HG03432 (cell line): Measurements from ENCODE around the gene PRKD2.
"Not testable (repeated sequence)": the region's sequence is repeated elsewhere in the genome, so short reads cannot be mapped to it uniquely, and the experiment has no call there.

Experiments
- ATAC-seq: cut with Tn5 transposase; IDR thresholded peaks from one replicate; pipeline ENCODE4 v1.9.1; 2021; ENCODE audit warnings: mild to moderate bottlenecking, moderate library complexity; ENCODE audit not compliant: unreplicated experiment

Gene PRKD2

GRCh38 chr19:46717034-46717715, at the start of gene PRKD2:
TSS of gene PRKD2 (minus strand) at chr19:46717114. CDS start at chr19:46716370, 744 bp downstream.
- ATAC-seq = peak; percentile 45

GRCh38 chr19:46764817-46765291, 47.9 kb upstream of the PRKD2 start:
- ATAC-seq = no peak

GRCh38 chr19:46762245-46762890, 45.5 kb upstream of the PRKD2 start:
- no peak for ATAC-seq

- no peak for ATAC-seq
Measured at GRCh38 chr19:46761418-46761831, 44.5 kb upstream of the PRKD2 start.

- ATAC-seq = not testable (repeated sequence)
Measured at GRCh38 chr19:46760897-46761296, 44.0 kb upstream of the PRKD2 start.

- no peak for ATAC-seq
Measured at GRCh38 chr19:46760363-46760762, 43.4 kb upstream of the PRKD2 start.

- ATAC-seq = no peak
Measured at GRCh38 chr19:46759817-46760333, 43.0 kb upstream of the PRKD2 start.

GRCh38 chr19:46759206-46759605, 42.3 kb upstream of the PRKD2 start:
- no peak for ATAC-seq

GRCh38 chr19:46756544-46756888, 39.6 kb upstream of the PRKD2 start:
- ATAC-seq = no peak

- no peak for ATAC-seq
Measured at GRCh38 chr19:46755853-46756543, 39.1 kb upstream of the PRKD2 start.

GRCh38 chr19:46755077-46755852, 38.4 kb upstream of the PRKD2 start:
- ATAC-seq = no peak

GRCh38 chr19:46753420-46754155, 36.7 kb upstream of the PRKD2 start:
- no peak for ATAC-seq

GRCh38 chr19:46748325-46749109, 31.6 kb upstream of the PRKD2 start:
- ATAC-seq = no peak

- ATAC-seq = peak; percentile 58
Measured at GRCh38 chr19:46746281-46747057, 29.6 kb upstream of the PRKD2 start, which contains the start of gene STRN4. TSS of gene STRN4 (minus strand) at chr19:46746450. CDS start at chr19:46746430, 20 bp downstream.

GRCh38 chr19:46745521-46746280, 28.8 kb upstream of the PRKD2 start, which contains the start of gene FKRP:
TSS of gene FKRP (plus strand) at chr19:46746057. CDS start at chr19:46755451, 9,394 bp downstream.
- peak; percentile 58 for ATAC-seq

- ATAC-seq = no peak
Measured at GRCh38 chr19:46745030-46745429, 28.1 kb upstream of the PRKD2 start.

GRCh38 chr19:46744005-46744691, 27.2 kb upstream of the PRKD2 start:
- ATAC-seq = no peak
